SK-N-MC (cell line): Measurements from ENCODE around the gene SERPINH1.

ENCODE experiments used
- DNase-seq: peaks from one replicate; pipeline ENCODE4 v3.0.0-alpha.2; 2011; ENCODE audit warnings: low read depth, low spot score
- H3K27ac ChIP-seq: fragments of 200-600 bp; sonication (generic); 2 replicates; pipeline ENCODE4 v1.5.1; 2016; ENCODE audit warnings: mixed run types
- H3K36me3 ChIP-seq: fragments of 200-600 bp; sonication (generic); 2 replicates; pipeline ENCODE4 v1.6.1; 2017; ENCODE audit warnings: antibody characterized with exemption, low read length, mixed read lengths; ENCODE audit not compliant: insufficient read depth
- H3K4me3 ChIP-seq: fragments of 200-600 bp; sonication (generic); 2 replicates; pipeline ENCODE4 v1.5.1; 2016
- H3K9ac ChIP-seq: fragments of 200-600 bp; sonication (generic); 2 replicates; pipeline ENCODE4 v1.8.0; 2017; ENCODE audit warnings: mixed run types, mixed read lengths; ENCODE audit not compliant: insufficient read length
- H3K9me3 ChIP-seq: fragments of 200-600 bp; sonication (generic); 2 replicates; pipeline ENCODE4 v1.6.1; 2017; ENCODE audit warnings: low read depth, mild to moderate bottlenecking, antibody characterized with exemption, low read length, moderate library complexity, mixed read lengths
- EZH2 ChIP-seq: fragments of 200-600 bp; sonication (generic); IDR thresholded peaks from one replicate; pipeline ENCODE4 v1.6.1; 2017; ENCODE audit warnings: antibody characterized with exemption
- FOXP2 ChIP-seq: optimal IDR thresholded peaks from 2 replicates; pipeline ENCODE3; 2011; ENCODE audit warnings: mild to moderate bottlenecking, moderate library complexity; ENCODE audit not compliant: insufficient read depth; ENCODE audit errors: extremely low read length, control extremely low read depth
- POLR2AphosphoS5 ChIP-seq: IDR thresholded peaks from 2 replicates; pipeline ENCODE4 v1.6.1; 2012; ENCODE audit warnings: mild to moderate bottlenecking, low read depth, low read length, borderline replicate concordance

Gene SERPINH1

GRCh38 chr11:75522286-75523044 is 39.6 kb upstream of the SERPINH1 start:
- Histone ChIP-seq H3K4me3 (no peak overlapping the region), H3K27ac (no peak overlapping the region), H3K9ac (no peak overlapping the region), H3K9me3 (no peaks in the 10 kb centered on the region), H3K36me3 (no peaks in the 10 kb centered on the region)
- no peak for TF ChIP-seq EZH2
- no peak for TF ChIP-seq FOXP2
- TF ChIP-seq POLR2AphosphoS5: no peak
- DNase-seq: no peak

- Histone ChIP-seq H3K36me3 (no peaks in the 10 kb centered on the region), H3K9ac (no peak overlapping the region), H3K27ac (no peak overlapping the region), H3K4me3 (no peak overlapping the region), H3K9me3 (no peaks in the 10 kb centered on the region)
- no peak for DNase-seq
- TF ChIP-seq EZH2: no peak
- no peak for TF ChIP-seq FOXP2
- no peak for TF ChIP-seq POLR2AphosphoS5
Measured at GRCh38 chr11:75523189-75523588, 38.9 kb upstream of the SERPINH1 start.

GRCh38 chr11:75523811-75524664 is 38.0 kb upstream of the SERPINH1 start:
- H3K36me3 ChIP-seq: no peaks in the 10 kb centered on the region
- no peak for DNase-seq
- H3K9me3 ChIP-seq: no peaks in the 10 kb centered on the region
- no peak overlapping the region; the same call in 1 of the 2 replicates for H3K4me3 ChIP-seq
- no peak overlapping the region for H3K27ac ChIP-seq
- no peak for TF ChIP-seq FOXP2
- no peak for TF ChIP-seq POLR2AphosphoS5
- no peak for TF ChIP-seq EZH2
- no peak overlapping the region for H3K9ac ChIP-seq

GRCh38 chr11:75524665-75525432 is 37.2 kb upstream of the SERPINH1 start:
- DNase-seq: no peak
- TF ChIP-seq FOXP2 (no peak), POLR2AphosphoS5 (no peak), EZH2 (no peak)
- peak overlapping the region; percentile 83 for H3K4me3 ChIP-seq
- no peaks in the 10 kb centered on the region for H3K36me3 ChIP-seq
- H3K9ac ChIP-seq: no peak overlapping the region
- no peaks in the 10 kb centered on the region for H3K9me3 ChIP-seq
- H3K27ac ChIP-seq: no peak overlapping the region

GRCh38 chr11:75525433-75526191 is 36.4 kb upstream of the SERPINH1 start, which contains the start of gene GDPD5:
GDPD5 (minus strand) TSS chr11:75525941; CDS start chr11:75477735, 48,206 bp downstream.
- H3K9ac ChIP-seq: peak within 1 kb of the TSS; percentile 76
- H3K9me3 ChIP-seq: no peaks in the 10 kb centered on the region
- peak within 1 kb of the TSS; percentile 83 for H3K4me3 ChIP-seq
- H3K36me3 ChIP-seq: no peaks in the 10 kb centered on the region
- H3K27ac ChIP-seq: no peak within 1 kb of the TSS
- TF ChIP-seq EZH2 (no peak), FOXP2 (peak; percentile 14), POLR2AphosphoS5 (peak; percentile 71; the same call in 1 of the 2 replicates)
- DNase-seq: peak; percentile 8

- H3K4me3 ChIP-seq: peak overlapping the region; percentile 83
- DNase-seq: no peak
- TF ChIP-seq EZH2 (no peak), FOXP2 (no peak), POLR2AphosphoS5 (no peak)
- H3K27ac ChIP-seq: no peak overlapping the region
- H3K9me3 ChIP-seq: no peaks in the 10 kb centered on the region
- H3K36me3 ChIP-seq: no peaks in the 10 kb centered on the region
- peak overlapping the region; percentile 76 for H3K9ac ChIP-seq
Measured at GRCh38 chr11:75526192-75526541, 35.9 kb upstream of the SERPINH1 start.

- no peak for DNase-seq
- H3K9me3 ChIP-seq: no peaks in the 10 kb centered on the region
- H3K4me3 ChIP-seq: no peak overlapping the region
- no peak overlapping the region for H3K27ac ChIP-seq
- H3K9ac ChIP-seq: no peak overlapping the region
- no peaks in the 10 kb centered on the region for H3K36me3 ChIP-seq
- TF ChIP-seq FOXP2: no peak
- TF ChIP-seq POLR2AphosphoS5: no peak
- no peak for TF ChIP-seq EZH2
Measured at GRCh38 chr11:75527130-75527529, 34.9 kb upstream of the SERPINH1 start.
